ENCODE measurements around the gene KIFC1. TPM values are rescaled to one million over a fixed set of nuclear protein-coding genes. Genes with fewer than 3 reads are reported as not detected.

Gene KIFC1
- total and polyA plus RNA-seq, 9 of the 15 experiments (the other 6 are each of a cell fraction or from before 2014, with no cell fraction given): 1.3 to 95.2 (median 76.9) TPM

DNA sequence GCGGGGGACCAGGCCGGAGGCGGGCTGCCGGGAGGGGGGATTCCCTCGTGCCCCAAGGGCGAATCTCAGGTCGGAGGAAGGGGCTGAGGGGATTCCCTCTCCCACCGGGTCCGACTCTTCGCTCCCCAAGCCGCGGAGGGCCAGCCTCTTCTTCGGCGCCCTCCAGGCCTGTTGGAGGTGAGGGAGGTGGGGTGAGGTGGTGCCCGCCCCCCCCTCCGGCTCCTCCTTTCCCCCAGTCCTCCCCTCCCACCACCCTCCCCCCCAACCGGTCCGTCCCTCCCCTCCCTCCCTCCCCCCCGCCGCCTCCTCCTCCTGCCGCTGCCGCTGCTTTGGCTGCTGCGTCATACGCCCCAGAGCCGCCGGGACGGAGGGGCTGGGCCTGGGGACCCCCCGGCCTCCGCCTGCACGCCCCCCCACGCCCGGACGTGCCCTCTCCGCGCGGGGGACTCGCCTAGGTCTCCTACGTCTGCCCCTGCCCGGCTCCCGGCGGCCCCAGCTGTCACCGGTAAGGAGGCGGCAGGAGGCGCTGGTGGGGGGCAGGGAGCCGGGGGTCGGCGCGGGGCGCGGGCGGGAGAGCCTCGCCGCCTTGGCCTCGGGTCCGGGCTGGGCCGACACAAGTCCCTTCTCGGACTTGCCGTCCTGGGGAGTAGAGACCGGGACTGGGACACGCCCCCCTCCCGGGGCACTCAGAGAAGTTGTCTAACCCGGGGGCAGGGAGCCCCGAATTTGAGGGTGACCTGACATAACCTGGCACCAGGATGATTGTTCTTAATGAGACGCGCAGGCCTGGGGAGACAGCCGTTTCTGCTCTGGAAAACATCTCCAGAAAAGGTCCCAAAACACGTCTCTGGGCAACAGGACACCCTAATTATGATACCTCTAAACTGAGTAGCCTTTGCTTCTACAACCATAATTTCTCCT lies 19.3 kb downstream of the KIFC1 start, which contains the start of gene PHF1 (continued):
- no peak for TF ChIP-seq ZNF668 (CRISPR knock-in tag; IDR thresholded peaks at IDR 0.05)
- TF ChIP-seq POLR2A (conservative IDR thresholded peaks at IDR 0.05): peak; percentile 0; the same call in 1 of the 2 replicates
- no peak for TF ChIP-seq IFI16 (CRISPR knock-in tag; IDR thresholded peaks at IDR 0.05)
- no peak for TF ChIP-seq SRSF9 (IDR thresholded peaks at IDR 0.05; ENCODE audit: borderline replicate concordance, low read depth, low read length)
- TF ChIP-seq GTF2E2 (tag; IDR thresholded peaks at IDR 0.05): no peak
- no peak for TF ChIP-seq ZNF79 (CRISPR knock-in tag; IDR thresholded peaks at IDR 0.05; ENCODE audit: low read depth)
- TF ChIP-seq, protein P1, sequence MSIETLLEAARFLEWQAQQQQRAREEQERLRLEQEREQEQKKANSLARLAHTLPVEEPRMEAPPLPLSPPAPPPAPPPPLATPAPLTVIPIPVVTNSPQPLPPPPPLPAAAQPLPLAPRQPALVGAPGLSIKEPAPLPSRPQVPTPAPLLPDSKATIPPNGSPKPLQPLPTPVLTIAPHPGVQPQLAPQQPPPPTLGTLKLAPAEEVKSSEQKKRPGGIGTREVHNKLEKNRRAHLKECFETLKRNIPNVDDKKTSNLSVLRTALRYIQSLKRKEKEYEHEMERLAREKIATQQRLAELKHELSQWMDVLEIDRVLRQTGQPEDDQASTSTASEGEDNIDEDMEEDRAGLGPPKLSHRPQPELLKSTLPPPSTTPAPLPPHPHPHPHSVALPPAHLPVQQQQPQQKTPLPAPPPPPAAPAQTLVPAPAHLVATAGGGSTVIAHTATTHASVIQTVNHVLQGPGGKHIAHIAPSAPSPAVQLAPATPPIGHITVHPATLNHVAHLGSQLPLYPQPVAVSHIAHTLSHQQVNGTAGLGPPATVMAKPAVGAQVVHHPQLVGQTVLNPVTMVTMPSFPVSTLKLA (conservative IDR thresholded peaks at IDR 0.05): peak in 1 of 2 experiments; percentile 74; a peak in 2 of 4 replicates
- no peak for TF ChIP-seq RHOXF2B (CRISPR knock-in tag; conservative IDR thresholded peaks at IDR 0.05)
- TF ChIP-seq, protein P2, sequence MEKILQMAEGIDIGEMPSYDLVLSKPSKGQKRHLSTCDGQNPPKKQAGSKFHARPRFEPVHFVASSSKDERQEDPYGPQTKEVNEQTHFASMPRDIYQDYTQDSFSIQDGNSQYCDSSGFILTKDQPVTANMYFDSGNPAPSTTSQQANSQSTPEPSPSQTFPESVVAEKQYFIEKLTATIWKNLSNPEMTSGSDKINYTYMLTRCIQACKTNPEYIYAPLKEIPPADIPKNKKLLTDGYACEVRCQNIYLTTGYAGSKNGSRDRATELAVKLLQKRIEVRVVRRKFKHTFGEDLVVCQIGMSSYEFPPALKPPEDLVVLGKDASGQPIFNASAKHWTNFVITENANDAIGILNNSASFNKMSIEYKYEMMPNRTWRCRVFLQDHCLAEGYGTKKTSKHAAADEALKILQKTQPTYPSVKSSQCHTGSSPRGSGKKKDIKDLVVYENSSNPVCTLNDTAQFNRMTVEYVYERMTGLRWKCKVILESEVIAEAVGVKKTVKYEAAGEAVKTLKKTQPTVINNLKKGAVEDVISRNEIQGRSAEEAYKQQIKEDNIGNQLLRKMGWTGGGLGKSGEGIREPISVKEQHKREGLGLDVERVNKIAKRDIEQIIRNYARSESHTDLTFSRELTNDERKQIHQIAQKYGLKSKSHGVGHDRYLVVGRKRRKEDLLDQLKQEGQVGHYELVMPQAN (IDR thresholded peaks at IDR 0.05; ENCODE audit: borderline replicate concordance): 0 out of 2 replicates have a peak, but pooled peaks have one; percentile 25
- TF ChIP-seq HMGN3 (IDR thresholded peaks at IDR 0.05; ENCODE audit: borderline replicate concordance, extremely low read depth, insufficient read length, low read depth, low read length): no peak
